Astrocyte (in vitro differentiated cells and primary cell): ENCODE measurements around the gene EP300. TPM values are rescaled to one million over a fixed set of nuclear protein-coding genes. Genes with fewer than 3 reads are reported as not detected.

Source experiments
- DNase-seq: peaks from one replicate; pipeline ENCODE4 v3.0.0-alpha.2; 2010; ENCODE audit warnings: low read depth
- FAIRE-seq: peaks from 2 replicates; lab custom pipeline; 2011; peaks lifted over from hg19 to GRCh38; lab: Jason Lieb, UNC
- H2AFZ ChIP-seq: 2 replicates; pipeline ENCODE4 v1.6.0; 2012; ENCODE audit warnings: low read depth, low read length, inconsistent platforms
- H3K27ac ChIP-seq: 2 replicates; pipeline ENCODE4 v1.5.1; 2011; ENCODE audit warnings: low read depth, low read length, inconsistent platforms
- H3K27me3 ChIP-seq: 2 replicates; pipeline ENCODE4 v1.6.0; 2011; ENCODE audit warnings: low read length, inconsistent platforms; ENCODE audit not compliant: insufficient read depth
- H3K36me3 ChIP-seq: 2 replicates; pipeline ENCODE4 v1.5.1; 2011; ENCODE audit warnings: low read length, inconsistent platforms; ENCODE audit not compliant: insufficient read depth
- H3K4me1 ChIP-seq: 2 replicates; pipeline ENCODE4 v1.5.1; 2011; ENCODE audit warnings: low read length, inconsistent platforms; ENCODE audit not compliant: insufficient read depth
- H3K4me2 ChIP-seq: 2 replicates; pipeline ENCODE4 v1.6.0; 2012; ENCODE audit warnings: low read length, inconsistent platforms
- H3K4me3 ChIP-seq: 2 replicates; pipeline ENCODE4 v1.5.1; 2011; ENCODE audit warnings: low read depth, mild to moderate bottlenecking, low read length, inconsistent platforms; ENCODE audit not compliant: insufficient read depth
- H3K79me2 ChIP-seq: 2 replicates; pipeline ENCODE4 v1.6.0; 2012; ENCODE audit warnings: mild to moderate bottlenecking, low read length, inconsistent platforms; ENCODE audit not compliant: insufficient read depth
- H3K9ac ChIP-seq: 2 replicates; pipeline ENCODE4 v1.6.0; 2012; ENCODE audit warnings: mild to moderate bottlenecking, low read length, inconsistent platforms
- H3K9me3 ChIP-seq: 2 replicates; pipeline ENCODE4 v1.5.1; 2012; ENCODE audit warnings: low read depth, mild to moderate bottlenecking, low read length, inconsistent platforms; ENCODE audit not compliant: insufficient read depth
- H4K20me1 ChIP-seq: 2 replicates; pipeline ENCODE4 v1.6.0; 2012; ENCODE audit warnings: low read length, inconsistent platforms; ENCODE audit not compliant: insufficient read depth
- H3K27ac Mint-ChIP-seq: one replicate; pipeline ENCODE4 v1.8.0; 2021; ENCODE audit warnings: mild to moderate bottlenecking, mixed read lengths; ENCODE audit not compliant: unreplicated experiment
- H3K27me3 Mint-ChIP-seq: one replicate; pipeline ENCODE4 v1.8.0; 2021; ENCODE audit warnings: low read depth, mixed read lengths; ENCODE audit not compliant: unreplicated experiment
- H3K36me3 Mint-ChIP-seq: one replicate; pipeline ENCODE4 v1.8.0; 2021; ENCODE audit warnings: low read depth, mixed read lengths; ENCODE audit not compliant: unreplicated experiment
- H3K4me1 Mint-ChIP-seq: one replicate; pipeline ENCODE4 v1.8.0; 2021; ENCODE audit warnings: low read depth, mixed read lengths; ENCODE audit not compliant: unreplicated experiment
- H3K4me3 Mint-ChIP-seq: one replicate; pipeline ENCODE4 v1.8.0; 2021; ENCODE audit warnings: mild to moderate bottlenecking, moderate library complexity, mixed read lengths; ENCODE audit not compliant: unreplicated experiment
- H3K9me3 Mint-ChIP-seq: one replicate; pipeline ENCODE4 v1.8.0; 2021; ENCODE audit warnings: mild to moderate bottlenecking, mixed read lengths; ENCODE audit not compliant: unreplicated experiment
- CTCF ChIP-seq: IDR thresholded peaks from 2 replicates; pipeline ENCODE4 v1.5.1; 2011; ENCODE audit warnings: low read depth, mild to moderate bottlenecking, inconsistent platforms, low read length, moderate library complexity; ENCODE audit not compliant: insufficient read depth
- EZH2 ChIP-seq: IDR thresholded peaks from 2 replicates; pipeline ENCODE4 v1.6.1; 2012; ENCODE audit warnings: mild to moderate bottlenecking, low read length, inconsistent platforms; ENCODE audit not compliant: insufficient read depth
- total RNA-seq: library from RNA; stranded (reverse); gene quantifications from 2 replicates; pipeline ENCODE4 v1.2.1, GENCODE V29; 2021

The EP300 gene
- total RNA-seq, 1 donor from 2014 or later: 64.7 TPM

GRCh38 chr22:41204066-41204465, 111.7 kb downstream of the EP300 start:
- Mint-ChIP-seq H3K4me3 (no peak overlapping the region), H3K27me3 (peaks cover 23% of the 10 kb centered on the region), H3K36me3 (no peaks in the 10 kb centered on the region), H3K9me3 (no peaks in the 10 kb centered on the region), H3K27ac (no peak overlapping the region), H3K4me1 (no peaks in the 10 kb centered on the region)
- H3K9me3 ChIP-seq: no peaks in the 10 kb centered on the region
- peaks cover 31% of the 10 kb centered on the region for H3K79me2 ChIP-seq
- H3K27me3 ChIP-seq: no peaks in the 10 kb centered on the region
- H3K9ac ChIP-seq: no peak overlapping the region
- no peaks in the 10 kb centered on the region for H4K20me1 ChIP-seq
- H3K4me1 ChIP-seq: peaks cover 7% of the 10 kb centered on the region
- no peak for TF ChIP-seq EZH2
- no peak for TF ChIP-seq CTCF
- no peak overlapping the region for H3K4me3 ChIP-seq
- FAIRE-seq (no peak), DNase-seq (no peak)
- H3K27ac ChIP-seq: no peak overlapping the region
- no peak overlapping the region for H2AFZ ChIP-seq
- H3K36me3 ChIP-seq: no peaks in the 10 kb centered on the region
- no peak overlapping the region for H3K4me2 ChIP-seq

GRCh38 chr22:41204992-41205900, 112.9 kb downstream of the EP300 start, which contains the start of gene L3MBTL2:
Gene L3MBTL2 (plus strand): TSS chr22:41205312. CDS start chr22:41205363, 51 bp downstream.
- Histone ChIP-seq H3K79me2 (peaks cover 31% of the 10 kb centered on the region), H3K36me3 (no peaks in the 10 kb centered on the region), H2AFZ (peak within 1 kb of the TSS; percentile 99), H3K27ac (peak within 1 kb of the TSS; percentile 76), H4K20me1 (no peaks in the 10 kb centered on the region), H3K4me3 (peak within 1 kb of the TSS; percentile 97), H3K27me3 (no peaks in the 10 kb centered on the region), H3K4me2 (peak within 1 kb of the TSS; percentile 96), H3K4me1 (peaks cover 7% of the 10 kb centered on the region), H3K9me3 (no peaks in the 10 kb centered on the region), H3K9ac (peak within 1 kb of the TSS; percentile 98)
- no peaks in the 10 kb centered on the region for H3K9me3 Mint-ChIP-seq
- peaks cover 6% of the 10 kb centered on the region for H3K36me3 Mint-ChIP-seq
- TF ChIP-seq EZH2: no peak
- TF ChIP-seq CTCF: no peak
- FAIRE-seq: peak; percentile 95
- H3K4me1 Mint-ChIP-seq: no peaks in the 10 kb centered on the region
- peak within 1 kb of the TSS; percentile 89 for H3K27ac Mint-ChIP-seq
- peaks cover 15% of the 10 kb centered on the region for H3K27me3 Mint-ChIP-seq
- H3K4me3 Mint-ChIP-seq: peak within 1 kb of the TSS; percentile 96
- DNase-seq: peak; percentile 88

- peaks cover 31% of the 10 kb centered on the region for H3K79me2 ChIP-seq
- no peak overlapping the region for H3K4me3 ChIP-seq
- H3K36me3 ChIP-seq: no peaks in the 10 kb centered on the region
- H4K20me1 ChIP-seq: no peaks in the 10 kb centered on the region
- no peak for DNase-seq
- Mint-ChIP-seq H3K27ac (no peak overlapping the region), H3K4me3 (peak overlapping the region; percentile 96), H3K9me3 (no peaks in the 10 kb centered on the region), H3K36me3 (peaks cover 8% of the 10 kb centered on the region), H3K4me1 (no peaks in the 10 kb centered on the region), H3K27me3 (peaks cover 8% of the 10 kb centered on the region)
- H3K4me1 ChIP-seq: peaks cover 7% of the 10 kb centered on the region
- no peak for TF ChIP-seq EZH2
- no peak for TF ChIP-seq CTCF
- H3K9ac ChIP-seq: no peak overlapping the region
- no peak overlapping the region for H3K27ac ChIP-seq
- no peak overlapping the region for H3K4me2 ChIP-seq
- FAIRE-seq: no peak
- H3K9me3 ChIP-seq: no peaks in the 10 kb centered on the region
- H2AFZ ChIP-seq: no peak overlapping the region
- no peaks in the 10 kb centered on the region for H3K27me3 ChIP-seq
Measured at GRCh38 chr22:41206719-41207118, 114.3 kb downstream of the EP300 start.
